HepG2 (cell line): ENCODE data around the gene PRR29. TPM values are rescaled to one million over a fixed set of nuclear protein-coding genes. Genes with fewer than 3 reads are reported as not detected.
A peak's percentile ranks its signal among the peaks of the same experiment; 100 is the strongest.

Source experiments
- ATAC-seq: fragments of 200-7000 bp; cut with Tn5 transposase; 3 replicates; pipeline ENCODE4 v1.9.1; 2020; ENCODE audit warnings: mild to moderate bottlenecking, moderate library complexity
- BruUV-seq: library from RNA; stranded (reverse); fragments of 400-500 nt; replicated peaks from 2 replicates; lab custom pipeline; 2021; lab: Mats Ljungman, UMichigan
- CTCF ChIA-PET: fragments of 300-600 bp; formaldehyde crosslinking; extraction: SDS; loops from one replicate; lab custom pipeline; 2021; ENCODE audit warnings: low total read pairs, inconsistent platforms, low intra/inter-chr PET ratio; lab: Yijun Ruan, JAX
- POLR2A ChIA-PET: fragments of 350-600 bp; sonication (Branson Sonifier 250); formaldehyde crosslinking; loops from one replicate; lab custom pipeline; 2020; ENCODE audit warnings: antibody characterized with exemption, inconsistent platforms; lab: Yijun Ruan, JAX
- DNase-seq: peaks from one replicate; pipeline ENCODE4 v3.0.0-alpha.2; 2015; ENCODE audit warnings: low spot score
- FAIRE-seq: peaks from 3 replicates; lab custom pipeline; 2011; peaks lifted over from hg19 to GRCh38; lab: Jason Lieb, UNC
- H2AFZ ChIP-seq: one replicate; pipeline ENCODE4 v1.6.1; 2011; ENCODE audit warnings: low read length, inconsistent platforms
- H3K27ac ChIP-seq: fragments of 300-600 bp; 3 replicates; pipeline ENCODE4 v1.8.0; 2011; ENCODE audit warnings: mixed run types, mild to moderate bottlenecking, mixed read lengths, low read length, inconsistent platforms; ENCODE audit not compliant: insufficient read depth; ENCODE audit errors: extremely low read length
- H3K27me3 ChIP-seq, 2 experiments: fragments of 200-600 bp in 1 of 2; 2 replicates in 1 of 2; 3 replicates in 1 of 2; pipeline versions ENCODE4 v1.6.0 to v1.8.0; 2011; ENCODE audit warnings: low read length in 2 of 2, mild to moderate bottlenecking in 2 of 2, moderate library complexity in 2 of 2, inconsistent platforms in 1 of 2; ENCODE audit not compliant: insufficient read depth in 2 of 2, control insufficient read depth in 1 of 2
- H3K36me3 ChIP-seq, 2 experiments: fragments of 200-600 bp in 1 of 2; replicated peaks in 1 of 2; 2 replicates in 1 of 2; 3 replicates in 1 of 2; pipeline versions ENCODE4 v1.5.1 to v1.8.0; 2011; ENCODE audit warnings: low read length in 2 of 2, inconsistent platforms in 1 of 2; ENCODE audit not compliant: insufficient read depth in 2 of 2, control insufficient read depth in 1 of 2
- H3K4me1 ChIP-seq: 2 replicates; pipeline ENCODE4 v1.5.1; 2012; ENCODE audit warnings: low read length, inconsistent platforms; ENCODE audit not compliant: insufficient read depth
- H3K4me2 ChIP-seq: 2 replicates; pipeline ENCODE4 v1.6.0; 2011; ENCODE audit warnings: low read depth, low read length, inconsistent platforms
- H3K4me3 ChIP-seq, 3 experiments: fragments of 200-600 bp in 1 of 3; sonication (generic), shearing (Covaris generic) in 1 of 3; replicated peaks in 1 of 3; 2 replicates each; pipeline ENCODE4 v1.5.1; 2011 to 2016; ENCODE audit warnings: low read length in 3 of 3, inconsistent platforms in 2 of 3, low read depth in 2 of 3, mild to moderate bottlenecking in 2 of 3, control low read depth in 1 of 3, mixed read lengths in 1 of 3; ENCODE audit not compliant: insufficient read depth in 1 of 3
- H3K79me2 ChIP-seq: one replicate; pipeline ENCODE4 v1.6.1; 2011; ENCODE audit warnings: low read length, inconsistent platforms; ENCODE audit not compliant: insufficient read depth
- H3K9ac ChIP-seq: 2 replicates; pipeline ENCODE4 v1.6.0; 2011; ENCODE audit warnings: mild to moderate bottlenecking, low read depth, low read length, inconsistent platforms; ENCODE audit not compliant: insufficient read depth
- H3K9me3 ChIP-seq: 2 replicates; pipeline ENCODE4 v1.5.1; 2012; ENCODE audit warnings: mild to moderate bottlenecking, low read length
- H4K20me1 ChIP-seq: 2 replicates; pipeline ENCODE4 v1.6.0; 2011; ENCODE audit warnings: inconsistent platforms, mild to moderate bottlenecking, low read length, moderate library complexity; ENCODE audit not compliant: insufficient read depth
- CERS6 ChIP-seq: sonication (generic); formaldehyde crosslinking; IDR thresholded peaks from 2 replicates; pipeline ENCODE4 v1.5.0; 2020; ENCODE audit warnings: missing genetic modification reagents
- ESRRA ChIP-seq: sonication (generic); formaldehyde crosslinking; IDR thresholded peaks from 2 replicates; pipeline ENCODE4 v1.5.1; 2020; ENCODE audit warnings: mild to moderate bottlenecking, low read depth, missing genetic modification reagents
- HOMEZ ChIP-seq: IDR thresholded peaks from 2 replicates; pipeline ENCODE4 v1.6.1; 2016; ENCODE audit warnings: low read depth
- RFX3 ChIP-seq: IDR thresholded peaks from 2 replicates; pipeline ENCODE4 v1.6.1; 2016; ENCODE audit warnings: missing biosample characterization, missing genetic modification reagents
- ZBTB20 ChIP-seq: sonication (generic); formaldehyde crosslinking; IDR thresholded peaks from 2 replicates; pipeline ENCODE4 v1.8.1; 2023; ENCODE audit warnings: missing genetic modification reagents, low read depth, mild to moderate bottlenecking, borderline replicate concordance
- ZBTB26 ChIP-seq: IDR thresholded peaks from 2 replicates; pipeline ENCODE4 v1.6.1; 2016; ENCODE audit warnings: missing compliant biosample characterization, missing genetic modification reagents, borderline replicate concordance
- ZFX ChIP-seq: sonication (generic); formaldehyde crosslinking; IDR thresholded peaks from 2 replicates; pipeline ENCODE4 v1.4.0; 2020; ENCODE audit warnings: mild to moderate bottlenecking, low read depth, missing genetic modification reagents, moderate library complexity
- ZHX2 ChIP-seq, 2 experiments: sonication (generic) in 1 of 2; formaldehyde crosslinking in 1 of 2; IDR thresholded peaks; 2 replicates each; pipeline versions ENCODE4 v1.6.1 to v1.9.0; 2014 to 2022; ENCODE audit warnings: antibody characterized with exemption in 1 of 2, borderline replicate concordance in 1 of 2, inconsistent platforms in 1 of 2, low read depth in 1 of 2, missing genetic modification reagents in 1 of 2
- ZMYM3 ChIP-seq: sonication (generic); formaldehyde crosslinking; IDR thresholded peaks from 2 replicates; pipeline ENCODE4 v1.5.1; 2020; ENCODE audit warnings: mild to moderate bottlenecking, missing genetic modification reagents
- ZNF512 ChIP-seq: sonication (generic); formaldehyde crosslinking; IDR thresholded peaks from 2 replicates; pipeline ENCODE4 v1.4.0; 2020; ENCODE audit warnings: mild to moderate bottlenecking, missing genetic modification reagents
- ZNF615 ChIP-seq: sonication (generic); formaldehyde crosslinking; IDR thresholded peaks from 2 replicates; pipeline ENCODE4 v1.5.0; 2020; ENCODE audit warnings: mild to moderate bottlenecking, missing genetic modification reagents, borderline replicate concordance
- ZNF629 ChIP-seq: sonication (generic); formaldehyde crosslinking; conservative IDR thresholded peaks from 2 replicates; pipeline ENCODE4 v1.5.0; 2020; ENCODE audit warnings: missing genetic modification reagents
- ZNF772 ChIP-seq: sonication (generic); formaldehyde crosslinking; IDR thresholded peaks from 2 replicates; pipeline ENCODE4 v1.5.0; 2020; ENCODE audit warnings: mild to moderate bottlenecking, missing genetic modification reagents
- WGBS: methylation state at CpG from one replicate; pipeline ENCODE4 v1.1.6; 2017; ENCODE audit warnings: low lambda C conversion rate; 5-methylcytosine and 5-hydroxymethylcytosine counted together
- in situ Hi-C: cut with HindIII; loops from 2 replicates; pipeline ENCODE4 v1.10.0; 2017; ENCODE audit warnings: low pct_unique_long_range_greater_than_20kb; ENCODE audit not compliant: extremely low pct_ligation_motif_present
- intact Hi-C: fragments of 100-400 bp; cut with micrococcal nuclease; formaldehyde crosslinking; loops from one replicate; pipeline ENCODE4 v1.10.0; 2022; ENCODE audit not compliant: unreplicated experiment
- polyA plus RNA-seq, 8 experiments: library from polyadenylated mRNA; depleted of rRNA in 3 of 8; stranded (reverse) in 7 of 8; unstranded in 1 of 8; fragments of >200 nt; fragmentation: Illumina TruSeq in 4 of 8; extraction: Trizol in 4 of 8; gene quantifications; 2 replicates each; pipeline versions ENCODE4 v1.2.1 to v1.2.3, GENCODE V29; 2011 to 2016; ENCODE audit warnings: low read depth in 4 of 8, missing spikeins in 1 of 8, mixed read lengths in 1 of 8; ENCODE audit not compliant: insufficient read depth in 1 of 8
- total RNA-seq, 5 experiments: library from RNA; depleted of rRNA; stranded (reverse); fragments of >200 nt; fragmentation: Illumina TruSeq; extraction: Trizol; gene quantifications; 2 replicates each; pipeline ENCODE4 v1.2.3, GENCODE V29; 2016; ENCODE audit warnings: low read depth in 1 of 5

PRR29 gene
- total and polyA plus RNA-seq, 2 of the 13 experiments (the other 11 are each of a cell fraction or from before 2014, with no cell fraction given), result 0.07 to 0.20 TPM

- 37% methylated on average over 8 of the region's 11 CpGs for WGBS
- intact Hi-C loops (no loop called here), in situ Hi-C loops (no loop called here)
- CTCF ChIA-PET, result no interaction called here
- H3K4me3 ChIP-seq, result no peak overlapping the region
- H2AFZ ChIP-seq, result no peak overlapping the region
- POLR2A ChIA-PET, result no interaction called here
- no peak overlapping the region for H3K27ac ChIP-seq
- H3K9ac ChIP-seq, result no peak overlapping the region
- ATAC-seq, result no peak
- no peaks in the 10 kb centered on the region for H4K20me1 ChIP-seq
- H3K4me2 ChIP-seq, result no peak overlapping the region
- H3K9me3 ChIP-seq, result no peaks in the 10 kb centered on the region
- BruUV-seq, result no TSS peak
- FAIRE-seq, result no peak
- peaks cover 19 to 51% of the 10 kb centered on the region in 2 experiments; a peak in 4 of 5 replicates for H3K27me3 ChIP-seq
- no peaks in the 10 kb centered on the region for H3K79me2 ChIP-seq
- no peak for DNase-seq
- H3K4me1 ChIP-seq, result peaks cover 20% of the 10 kb centered on the region
- H3K36me3 ChIP-seq, result no peaks in the 10 kb centered on the region
- TF ChIP-seq ZBTB20 (CRISPR knock-in tag), result no peak
- TF ChIP-seq ZHX2 (IDR thresholded peaks at IDR 0.05; ENCODE audit: low read depth), result no peak
- no peak for TF ChIP-seq ZHX2 (CRISPR knock-in tag; IDR thresholded peaks at IDR 0.05; ENCODE audit: borderline replicate concordance)
- peak; percentile 51; the same call in 1 of the 2 replicates for TF ChIP-seq ZMYM3 (CRISPR knock-in tag)
- no peak for TF ChIP-seq RFX3 (CRISPR knock-in tag)
- TF ChIP-seq CERS6, result no peak
- no peak for TF ChIP-seq ZBTB26 (CRISPR knock-in tag)
- no peak for TF ChIP-seq ZFX (CRISPR knock-in tag)
- TF ChIP-seq ZNF615 (CRISPR knock-in tag), result no peak
- peak; percentile 91 for TF ChIP-seq ZNF629 (CRISPR knock-in tag)
- TF ChIP-seq ESRRA (CRISPR knock-in tag), result no peak
- TF ChIP-seq ZNF772 (CRISPR knock-in tag), result no peak
- TF ChIP-seq ZNF512 (CRISPR knock-in tag), result no peak
- TF ChIP-seq HOMEZ (CRISPR knock-in tag), result no peak
Measured at GRCh38 chr17:63955232-63955631, 42.9 kb upstream of the PRR29 start.
